DND-41 (cell line): ENCODE results near the gene RPL14.

ENCODE experiments used
- ATAC-seq: fragments of 200-7000 bp; cut with Tn5 transposase; 3 replicates; pipeline ENCODE4 v1.9.1; 2021; ENCODE audit warnings: low read depth; ENCODE audit not compliant: insufficient read depth
- DNase-seq: peaks from one replicate; pipeline ENCODE4 v3.0.0-alpha.2; 2020
- H2AFZ ChIP-seq: 2 replicates; pipeline ENCODE4 v1.6.0; 2012; ENCODE audit warnings: low read depth, low read length
- H3K27ac ChIP-seq: 2 replicates; pipeline ENCODE4 v1.5.1; 2012; ENCODE audit warnings: low read length, inconsistent platforms
- H3K27me3 ChIP-seq: fragments of 200-600 bp; sonication (generic); 2 replicates; pipeline ENCODE4 v1.6.0; 2012; ENCODE audit warnings: low read length, mild to moderate bottlenecking, inconsistent platforms; ENCODE audit not compliant: insufficient read depth, poor library complexity
- H3K36me3 ChIP-seq: 2 replicates; pipeline ENCODE4 v1.5.1; 2012; ENCODE audit warnings: low read length, inconsistent platforms; ENCODE audit not compliant: insufficient read depth
- H3K4me1 ChIP-seq: 2 replicates; pipeline ENCODE4 v1.5.1; 2012; ENCODE audit warnings: mild to moderate bottlenecking, low read length; ENCODE audit not compliant: insufficient read depth
- H3K4me2 ChIP-seq: 2 replicates; pipeline ENCODE4 v1.6.0; 2012; ENCODE audit warnings: mild to moderate bottlenecking, moderate library complexity, low read length, inconsistent platforms; ENCODE audit not compliant: insufficient read depth
- H3K4me3 ChIP-seq, 2 experiments: fragments of 200-600 bp in 1 of 2; shearing (Covaris generic) in 1 of 2; 2 replicates each; pipeline ENCODE4 v1.5.1; 2012 to 2016; ENCODE audit warnings: inconsistent platforms in 2 of 2, low read length in 2 of 2, mild to moderate bottlenecking in 2 of 2, low read depth in 1 of 2, moderate library complexity in 1 of 2
- H3K79me2 ChIP-seq: 2 replicates; pipeline ENCODE4 v1.6.0; 2012; ENCODE audit warnings: low read length, inconsistent platforms; ENCODE audit not compliant: insufficient read depth
- H3K9ac ChIP-seq: 2 replicates; pipeline ENCODE4 v1.6.0; 2012; ENCODE audit warnings: low read depth, mild to moderate bottlenecking, inconsistent platforms, low read length, moderate library complexity
- H3K9me3 ChIP-seq: 2 replicates; pipeline ENCODE4 v1.5.1; 2012; ENCODE audit warnings: low read length, moderate library complexity, mild to moderate bottlenecking, inconsistent platforms; ENCODE audit not compliant: insufficient read depth, severe bottlenecking
- H4K20me1 ChIP-seq: 2 replicates; pipeline ENCODE4 v1.6.0; 2012; ENCODE audit warnings: low read length; ENCODE audit not compliant: insufficient read depth
- EZH2 ChIP-seq: IDR thresholded peaks from 3 replicates; pipeline ENCODE4 v1.6.1; 2012; ENCODE audit warnings: borderline replicate concordance, low read depth, mild to moderate bottlenecking, moderate library complexity, low read length, inconsistent platforms; ENCODE audit not compliant: severe bottlenecking
- TF ChIP-seq, protein P1 (sequence below): IDR thresholded peaks from 2 replicates; pipeline ENCODE4 v1.5.1; 2012; ENCODE audit warnings: borderline replicate concordance, low read length, moderate library complexity, mild to moderate bottlenecking; ENCODE audit not compliant: poor library complexity, severe bottlenecking; ENCODE audit errors: extremely low read depth

RPL14 gene

DNA sequence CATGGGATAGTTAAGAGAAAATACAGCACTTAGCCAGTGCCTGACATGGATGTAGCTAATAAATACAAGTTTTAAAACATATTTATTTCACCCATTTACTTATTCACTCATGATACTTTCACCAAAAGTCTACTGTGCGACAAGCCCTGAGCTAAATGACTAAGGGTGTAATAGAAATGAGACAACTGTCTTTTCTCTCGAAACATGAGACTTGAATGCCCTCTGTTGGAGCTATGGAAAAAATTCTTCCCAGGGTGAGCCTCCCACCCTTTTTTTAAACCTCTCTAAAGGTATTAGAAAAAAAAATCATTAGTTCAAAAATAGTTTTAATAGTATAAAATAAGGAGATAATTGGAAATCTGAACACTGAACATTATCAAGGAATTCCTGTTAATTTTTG lies 24.3 kb upstream of the RPL14 start:
- no peaks in the 10 kb centered on the region for H3K27me3 ChIP-seq
- no peaks in the 10 kb centered on the region for H3K4me1 ChIP-seq
- H3K4me3 ChIP-seq, result no peak overlapping the region
- no peak overlapping the region for H3K27ac ChIP-seq
- no peaks in the 10 kb centered on the region for H3K36me3 ChIP-seq
- no peaks in the 10 kb centered on the region for H3K79me2 ChIP-seq
- no peak overlapping the region for H3K9ac ChIP-seq
- no peaks in the 10 kb centered on the region for H3K9me3 ChIP-seq
- TF ChIP-seq, protein P1, sequence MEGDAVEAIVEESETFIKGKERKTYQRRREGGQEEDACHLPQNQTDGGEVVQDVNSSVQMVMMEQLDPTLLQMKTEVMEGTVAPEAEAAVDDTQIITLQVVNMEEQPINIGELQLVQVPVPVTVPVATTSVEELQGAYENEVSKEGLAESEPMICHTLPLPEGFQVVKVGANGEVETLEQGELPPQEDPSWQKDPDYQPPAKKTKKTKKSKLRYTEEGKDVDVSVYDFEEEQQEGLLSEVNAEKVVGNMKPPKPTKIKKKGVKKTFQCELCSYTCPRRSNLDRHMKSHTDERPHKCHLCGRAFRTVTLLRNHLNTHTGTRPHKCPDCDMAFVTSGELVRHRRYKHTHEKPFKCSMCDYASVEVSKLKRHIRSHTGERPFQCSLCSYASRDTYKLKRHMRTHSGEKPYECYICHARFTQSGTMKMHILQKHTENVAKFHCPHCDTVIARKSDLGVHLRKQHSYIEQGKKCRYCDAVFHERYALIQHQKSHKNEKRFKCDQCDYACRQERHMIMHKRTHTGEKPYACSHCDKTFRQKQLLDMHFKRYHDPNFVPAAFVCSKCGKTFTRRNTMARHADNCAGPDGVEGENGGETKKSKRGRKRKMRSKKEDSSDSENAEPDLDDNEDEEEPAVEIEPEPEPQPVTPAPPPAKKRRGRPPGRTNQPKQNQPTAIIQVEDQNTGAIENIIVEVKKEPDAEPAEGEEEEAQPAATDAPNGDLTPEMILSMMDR, result no peak
- TF ChIP-seq EZH2, result no peak
- DNase-seq (no peak), ATAC-seq (no peak)
- no peak overlapping the region for H3K4me2 ChIP-seq
- H4K20me1 ChIP-seq, result no peaks in the 10 kb centered on the region
- no peak overlapping the region for H2AFZ ChIP-seq

DNA sequence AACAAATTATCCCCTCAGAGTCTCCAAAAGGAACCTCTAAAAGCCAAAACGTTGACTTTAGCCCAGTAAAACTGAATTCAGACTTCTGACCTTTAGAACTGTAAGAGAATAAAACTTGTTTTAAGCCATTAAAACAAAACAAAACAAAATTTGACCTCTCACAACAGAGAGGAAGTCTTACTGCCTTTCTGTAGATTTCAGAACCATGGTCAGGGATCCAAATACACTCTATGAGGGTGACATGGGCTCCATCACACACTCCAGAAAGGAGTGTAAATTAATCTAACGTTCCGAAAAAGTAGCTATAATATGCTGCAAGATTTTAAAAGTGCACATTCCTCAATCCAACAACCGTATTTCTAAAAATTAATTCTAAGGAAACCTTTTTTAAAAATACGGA lies 19.2 kb upstream of the RPL14 start:
- H3K4me3 ChIP-seq, result no peak overlapping the region
- TF ChIP-seq, protein P1, result no peak
- no peak for TF ChIP-seq EZH2
- no peak for DNase-seq
- H3K9me3 ChIP-seq, result no peaks in the 10 kb centered on the region
- no peak overlapping the region for H3K9ac ChIP-seq
- no peak overlapping the region for H2AFZ ChIP-seq
- no peaks in the 10 kb centered on the region for H3K36me3 ChIP-seq
- no peak overlapping the region for H3K27ac ChIP-seq
- H3K27me3 ChIP-seq, result no peaks in the 10 kb centered on the region
- H3K79me2 ChIP-seq, result no peaks in the 10 kb centered on the region
- no peak overlapping the region for H3K4me2 ChIP-seq
- H3K4me1 ChIP-seq, result no peaks in the 10 kb centered on the region
- ATAC-seq, result no peak
- H4K20me1 ChIP-seq, result no peaks in the 10 kb centered on the region

DNA sequence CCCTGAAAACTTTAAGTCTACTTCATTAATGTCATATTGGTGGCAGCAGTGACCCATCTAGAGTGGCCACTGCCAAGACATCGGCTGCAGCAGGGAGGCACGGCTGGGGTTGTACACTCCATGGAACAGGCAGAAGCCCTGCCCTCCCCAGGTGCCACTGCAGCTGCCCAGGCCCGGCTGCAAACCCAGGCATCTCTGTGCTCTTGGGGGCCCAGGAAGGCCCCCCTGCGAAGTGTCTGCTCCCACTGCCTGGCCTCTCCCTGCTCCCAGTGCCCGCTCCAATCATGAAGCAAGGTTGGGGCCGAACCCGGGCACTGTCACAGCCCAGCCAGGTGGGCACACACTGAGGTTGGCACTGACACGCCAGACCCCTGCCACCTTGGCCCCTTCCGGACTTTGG lies 12.1 kb upstream of the RPL14 start:
- Histone ChIP-seq H3K9me3 (no peaks in the 10 kb centered on the region), H3K27ac (no peak overlapping the region), H3K27me3 (no peaks in the 10 kb centered on the region), H3K4me2 (no peak overlapping the region), H2AFZ (no peak overlapping the region), H3K4me1 (no peaks in the 10 kb centered on the region), H3K36me3 (no peaks in the 10 kb centered on the region), H3K4me3 (no peak overlapping the region), H4K20me1 (no peaks in the 10 kb centered on the region), H3K9ac (no peak overlapping the region), H3K79me2 (no peaks in the 10 kb centered on the region)
- DNase-seq, result no peak
- no peak for TF ChIP-seq EZH2
- TF ChIP-seq, protein P1, result no peak
- no peak for ATAC-seq

DNA sequence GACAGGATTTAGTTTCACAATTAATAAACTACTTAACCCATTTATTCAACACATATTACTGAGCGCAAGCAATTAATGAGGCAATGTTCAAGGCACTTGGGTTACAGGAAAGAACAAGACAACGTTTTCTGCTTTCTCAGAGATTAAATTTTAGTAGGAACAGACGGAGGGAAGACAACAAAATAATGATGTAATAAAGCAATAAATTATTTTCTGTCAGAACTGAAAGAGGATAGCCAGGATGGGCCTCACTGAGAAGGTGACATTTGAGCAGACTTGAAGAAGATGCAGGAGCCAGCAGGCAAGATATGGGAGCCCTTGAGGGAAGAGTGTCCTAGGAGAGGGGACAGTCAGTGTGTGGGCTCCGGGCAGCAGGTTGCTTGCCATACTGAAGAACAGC lies 11.3 kb upstream of the RPL14 start:
- Histone ChIP-seq H3K79me2 (no peaks in the 10 kb centered on the region), H3K4me3 (no peak overlapping the region), H3K9ac (no peak overlapping the region), H3K4me2 (no peak overlapping the region), H3K27me3 (no peaks in the 10 kb centered on the region), H4K20me1 (no peaks in the 10 kb centered on the region), H3K9me3 (no peaks in the 10 kb centered on the region), H3K27ac (no peak overlapping the region), H2AFZ (no peak overlapping the region), H3K4me1 (no peaks in the 10 kb centered on the region), H3K36me3 (no peaks in the 10 kb centered on the region)
- no peak for ATAC-seq
- no peak for DNase-seq
- TF ChIP-seq, protein P1, result no peak
- TF ChIP-seq EZH2, result no peak
